IPS-15b (cell line): ENCODE measurements around the gene TBX10.

Experiments
- H3K27me3 ChIP-seq: one replicate; pipeline ENCODE4 v1.6.1; 2013; ENCODE audit warnings: low read length; ENCODE audit not compliant: control insufficient read depth, insufficient read depth
- H3K36me3 ChIP-seq: one replicate; pipeline ENCODE4 v1.6.1; 2013; ENCODE audit warnings: low read length; ENCODE audit not compliant: control insufficient read depth, insufficient read depth
- H3K4me1 ChIP-seq: one replicate; pipeline ENCODE4 v1.6.1; 2013; ENCODE audit warnings: mild to moderate bottlenecking, low read length; ENCODE audit not compliant: control insufficient read depth, insufficient read depth
- H3K4me3 ChIP-seq: one replicate; pipeline ENCODE4 v1.5.1; 2013; ENCODE audit warnings: low read depth, low read length
- H3K9ac ChIP-seq: one replicate; pipeline ENCODE4 v1.6.1; 2013; ENCODE audit warnings: low read depth, mild to moderate bottlenecking, low read length
- H3K9me3 ChIP-seq: one replicate; pipeline ENCODE4 v1.6.1; 2013; ENCODE audit warnings: mild to moderate bottlenecking, low read length; ENCODE audit not compliant: control insufficient read depth, insufficient read depth

Gene TBX10

GRCh38 chr11:67648140-67648795, 8.7 kb upstream of the TBX10 start:
- H3K4me1 ChIP-seq: no peaks in the 10 kb centered on the region
- no peaks in the 10 kb centered on the region for H3K27me3 ChIP-seq
- no peak overlapping the region for H3K9ac ChIP-seq
- H3K9me3 ChIP-seq: no peaks in the 10 kb centered on the region
- H3K36me3 ChIP-seq: no peaks in the 10 kb centered on the region
- H3K4me3 ChIP-seq: no peak overlapping the region

GRCh38 chr11:67647471-67647870, 7.9 kb upstream of the TBX10 start:
- H3K9ac ChIP-seq: no peak overlapping the region
- no peaks in the 10 kb centered on the region for H3K27me3 ChIP-seq
- H3K4me3 ChIP-seq: no peak overlapping the region
- no peaks in the 10 kb centered on the region for H3K36me3 ChIP-seq
- no peaks in the 10 kb centered on the region for H3K9me3 ChIP-seq
- H3K4me1 ChIP-seq: no peaks in the 10 kb centered on the region

GRCh38 chr11:67646535-67647336, 7.2 kb upstream of the TBX10 start:
- Histone ChIP-seq H3K4me1 (no peaks in the 10 kb centered on the region), H3K9ac (no peak overlapping the region), H3K4me3 (no peak overlapping the region), H3K9me3 (no peaks in the 10 kb centered on the region), H3K36me3 (no peaks in the 10 kb centered on the region), H3K27me3 (no peaks in the 10 kb centered on the region)

DNA sequence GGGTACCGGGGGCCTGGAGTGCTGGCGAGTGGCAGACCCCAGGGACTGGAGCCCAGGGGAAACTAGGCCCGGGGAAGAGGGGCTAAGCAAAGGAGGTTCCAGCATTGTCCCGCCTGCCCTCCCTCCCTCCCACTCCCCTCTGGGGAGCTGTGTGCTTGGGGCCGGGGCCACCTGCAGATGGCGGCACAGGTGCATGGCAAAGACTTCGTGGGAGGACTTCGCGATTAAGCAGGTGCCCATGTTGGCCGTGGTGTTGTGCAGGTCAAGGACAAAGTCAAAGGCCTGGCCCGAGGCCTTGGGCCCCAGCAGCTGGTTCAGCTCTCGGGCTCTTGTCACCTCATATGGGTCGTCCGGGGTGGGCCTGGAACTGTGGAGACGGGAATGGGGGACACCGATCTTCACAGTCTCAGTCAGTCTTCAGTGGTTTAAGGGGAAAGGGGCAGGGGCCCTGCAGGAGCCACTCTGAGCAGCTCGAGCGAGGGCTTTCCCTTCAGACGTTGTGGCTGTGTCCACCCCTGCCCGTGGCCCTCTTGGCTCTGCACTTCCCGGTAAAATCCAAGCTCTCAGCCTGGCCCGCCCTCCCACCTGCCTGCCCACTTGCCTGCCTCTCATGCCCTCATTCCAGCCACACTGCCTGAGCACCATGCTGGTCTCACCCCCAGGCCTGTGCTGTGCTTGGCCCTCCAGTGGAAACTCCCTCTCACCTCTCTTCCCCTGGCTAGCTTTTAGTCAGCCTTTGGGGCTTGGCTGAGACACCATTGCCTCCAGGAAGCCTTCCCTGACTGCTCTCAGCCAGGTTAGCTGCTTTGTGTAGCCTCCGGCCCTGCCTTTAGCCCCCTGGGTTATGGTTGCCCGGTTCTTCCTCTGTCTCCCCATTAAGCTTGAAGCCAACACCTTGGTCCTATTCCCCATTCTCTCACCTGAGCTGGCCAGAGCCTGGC, 6.2 kb upstream of the TBX10 start:
- peaks cover 4% of the 10 kb centered on the region for H3K27me3 ChIP-seq
- no peaks in the 10 kb centered on the region for H3K4me1 ChIP-seq
- H3K9me3 ChIP-seq: no peaks in the 10 kb centered on the region
- no peak overlapping the region for H3K4me3 ChIP-seq
- H3K9ac ChIP-seq: no peak overlapping the region
- H3K36me3 ChIP-seq: no peaks in the 10 kb centered on the region

DNA sequence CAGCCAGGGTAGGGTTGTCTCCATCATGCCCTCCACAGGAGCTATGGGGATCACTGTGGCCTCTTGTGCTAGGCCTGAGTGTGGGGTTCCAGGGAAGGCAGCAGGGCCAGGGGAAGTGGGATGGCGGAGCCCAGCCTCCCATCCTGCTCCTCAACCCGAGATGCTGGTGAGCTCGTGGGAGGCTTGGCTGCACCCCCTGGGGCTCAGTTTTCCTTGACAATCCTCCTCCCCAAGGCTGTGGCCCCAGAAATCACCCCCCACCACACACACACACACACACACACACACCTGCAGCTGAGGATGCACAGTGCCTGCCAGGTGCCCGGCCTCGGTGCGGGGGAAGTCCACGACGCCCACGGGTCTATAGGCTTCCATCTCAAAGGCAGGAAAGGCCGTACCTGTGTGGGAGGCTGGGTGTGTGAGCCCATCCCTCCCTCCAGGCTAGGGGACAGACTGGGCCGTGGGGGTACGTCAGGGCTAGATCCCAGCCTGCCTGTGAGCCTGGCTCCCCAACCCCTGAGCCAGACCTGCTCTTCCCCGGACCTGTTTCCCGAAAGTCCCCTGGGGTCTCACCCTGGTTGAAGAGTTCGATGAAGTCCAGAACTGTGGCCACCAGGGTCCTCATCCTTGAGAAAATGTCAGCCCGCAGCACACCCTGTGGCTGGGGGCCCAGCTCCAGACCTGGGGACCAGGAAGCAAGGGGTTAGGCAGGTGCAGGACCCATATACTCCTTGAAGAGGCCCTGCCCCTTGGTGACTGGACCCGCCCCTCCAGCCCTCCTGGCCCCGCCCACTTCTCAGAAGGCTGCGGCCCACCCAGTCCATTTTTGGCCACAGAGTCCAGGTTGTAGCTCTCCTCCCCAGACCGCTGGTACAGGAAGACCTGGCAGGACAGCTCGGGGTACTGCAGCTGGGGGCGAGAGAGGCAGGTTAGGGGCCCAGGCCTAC, 5.2 kb upstream of the TBX10 start:
- no peaks in the 10 kb centered on the region for H3K4me1 ChIP-seq
- H3K4me3 ChIP-seq: no peak overlapping the region
- no peak overlapping the region for H3K9ac ChIP-seq
- H3K27me3 ChIP-seq: peaks cover 11% of the 10 kb centered on the region
- H3K9me3 ChIP-seq: no peaks in the 10 kb centered on the region
- H3K36me3 ChIP-seq: no peaks in the 10 kb centered on the region

DNA sequence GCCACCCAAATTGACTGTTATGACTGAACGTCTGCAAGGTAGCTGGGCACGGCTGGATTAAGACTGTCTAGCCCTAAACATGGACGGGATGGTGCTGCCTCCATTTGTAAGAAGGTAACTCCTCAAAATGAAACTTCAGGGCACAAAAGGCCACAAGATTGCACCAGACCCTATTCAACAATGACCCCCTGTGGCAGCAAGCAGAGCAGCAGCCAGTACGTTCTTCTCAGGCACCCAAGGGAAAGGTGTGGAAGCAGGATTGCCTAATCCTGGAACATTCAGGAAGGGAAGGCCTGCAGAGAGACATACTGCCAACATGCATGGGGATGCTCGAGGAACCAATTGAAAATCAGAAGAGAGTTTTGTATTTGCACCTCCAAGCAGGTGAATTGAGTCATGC, 4.5 kb upstream of the TBX10 start:
- no peaks in the 10 kb centered on the region for H3K4me1 ChIP-seq
- H3K9ac ChIP-seq: no peak overlapping the region
- H3K36me3 ChIP-seq: no peaks in the 10 kb centered on the region
- H3K4me3 ChIP-seq: no peak overlapping the region
- peaks cover 16% of the 10 kb centered on the region for H3K27me3 ChIP-seq
- no peaks in the 10 kb centered on the region for H3K9me3 ChIP-seq

- H3K36me3 ChIP-seq: no peaks in the 10 kb centered on the region
- peaks cover 16% of the 10 kb centered on the region for H3K27me3 ChIP-seq
- H3K4me1 ChIP-seq: no peaks in the 10 kb centered on the region
- no peaks in the 10 kb centered on the region for H3K9me3 ChIP-seq
- H3K4me3 ChIP-seq: no peak overlapping the region
- no peak overlapping the region for H3K9ac ChIP-seq
These were observed 2.9 kb upstream of the TBX10 start for GRCh38 chr11:67642173-67643120.

DNA sequence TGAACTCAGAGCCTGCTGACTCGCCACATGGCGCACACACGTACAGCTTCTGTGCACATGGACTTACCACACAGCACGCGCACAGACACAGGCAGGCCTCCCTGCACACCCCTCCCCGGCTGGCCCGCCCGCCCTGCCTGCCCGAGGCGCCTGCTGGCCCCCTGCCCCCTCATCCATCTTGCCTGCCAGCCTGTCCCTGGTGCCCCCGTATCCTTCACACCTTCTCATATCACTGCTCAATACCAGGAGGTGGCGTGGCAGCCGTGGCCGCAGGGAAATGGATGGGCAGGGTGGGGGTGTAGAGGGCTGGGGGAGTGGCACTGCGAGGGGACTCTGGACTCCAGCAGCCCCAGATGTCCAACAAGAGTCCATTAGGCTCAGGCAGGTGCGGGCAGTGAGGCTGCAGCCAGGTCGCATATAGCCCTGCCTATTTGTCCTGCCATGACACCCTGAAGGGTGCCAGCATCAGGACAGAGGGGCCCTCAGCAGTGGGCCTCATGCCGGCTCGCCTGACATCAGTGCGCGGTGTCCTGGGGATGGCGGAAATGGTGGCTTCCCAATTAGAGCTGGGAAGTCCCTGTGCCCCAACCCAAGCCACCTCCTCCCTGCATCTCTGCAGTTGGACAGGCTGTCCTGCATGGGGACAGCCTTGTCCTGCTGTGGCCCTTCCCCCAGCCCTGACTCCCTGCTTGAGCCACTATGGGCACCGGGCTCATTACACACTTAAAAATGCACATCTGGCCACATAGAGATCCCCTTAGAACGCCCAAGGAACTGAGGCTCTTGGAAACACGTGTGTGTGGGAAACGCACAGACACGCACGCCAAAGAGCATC, 2.0 kb upstream of the TBX10 start:
- Histone ChIP-seq H3K9me3 (no peaks in the 10 kb centered on the region), H3K36me3 (no peaks in the 10 kb centered on the region), H3K27me3 (peaks cover 16% of the 10 kb centered on the region), H3K4me3 (no peak overlapping the region), H3K4me1 (no peaks in the 10 kb centered on the region), H3K9ac (no peak overlapping the region)

- H3K4me1 ChIP-seq: no peaks in the 10 kb centered on the region
- no peak overlapping the region for H3K9ac ChIP-seq
- no peak overlapping the region for H3K4me3 ChIP-seq
- H3K27me3 ChIP-seq: peaks cover 16% of the 10 kb centered on the region
- H3K36me3 ChIP-seq: no peaks in the 10 kb centered on the region
- no peaks in the 10 kb centered on the region for H3K9me3 ChIP-seq
These were observed 1.3 kb upstream of the TBX10 start for GRCh38 chr11:67640758-67641337.
